ENCODE data around the gene SETDB1.

- TF ChIP-seq NFIC (IDR thresholded peaks at IDR 0.05; ENCODE audit: borderline replicate concordance) (no peak), POLR2AphosphoS5 (IDR thresholded peaks at IDR 0.05; ENCODE audit: low read depth, low read length) (no peak), CTCF (IDR thresholded peaks at IDR 0.05) (no peak), TEAD4 (IDR thresholded peaks at IDR 0.05; ENCODE audit: borderline replicate concordance, insufficient read depth) (no peak)
These were observed 55.9 kb downstream of the SETDB1 start, which contains the start of gene ANXA9 for GRCh38 chr1:150981805-150982712.
